PC-9 (cell line): Measurements from ENCODE around the gene RBM39.

Experiments
- CTCF ChIP-seq: fragments of 200-600 bp; sonication (generic); conservative IDR thresholded peaks from 2 replicates; pipeline ENCODE4 v1.6.1; 2017; ENCODE audit warnings: mixed run types, antibody characterized with exemption, mild to moderate bottlenecking, moderate library complexity
- EZH2 ChIP-seq: fragments of 200-600 bp; sonication (generic); IDR thresholded peaks from 2 replicates; pipeline ENCODE4 v1.8.0; 2017; ENCODE audit warnings: antibody characterized with exemption, low read depth

GRCh38 chr20:35716330-35716729, 25.7 kb downstream of the RBM39 start:
- TF ChIP-seq CTCF (no peak), EZH2 (no peak)
